Fibroblast of skin of back (primary cell): ENCODE results near the gene EDC3.
A peak's percentile ranks its signal among the peaks of the same experiment; 100 is the strongest.
"Not testable (repeated sequence)": the region's sequence is repeated elsewhere in the genome, so short reads cannot be mapped to it uniquely, and the experiment has no call there.

Source experiments
- DNase-seq: peaks from one replicate; pipeline ENCODE4 v3.0.0-alpha.2; 2013

Gene EDC3

DNA sequence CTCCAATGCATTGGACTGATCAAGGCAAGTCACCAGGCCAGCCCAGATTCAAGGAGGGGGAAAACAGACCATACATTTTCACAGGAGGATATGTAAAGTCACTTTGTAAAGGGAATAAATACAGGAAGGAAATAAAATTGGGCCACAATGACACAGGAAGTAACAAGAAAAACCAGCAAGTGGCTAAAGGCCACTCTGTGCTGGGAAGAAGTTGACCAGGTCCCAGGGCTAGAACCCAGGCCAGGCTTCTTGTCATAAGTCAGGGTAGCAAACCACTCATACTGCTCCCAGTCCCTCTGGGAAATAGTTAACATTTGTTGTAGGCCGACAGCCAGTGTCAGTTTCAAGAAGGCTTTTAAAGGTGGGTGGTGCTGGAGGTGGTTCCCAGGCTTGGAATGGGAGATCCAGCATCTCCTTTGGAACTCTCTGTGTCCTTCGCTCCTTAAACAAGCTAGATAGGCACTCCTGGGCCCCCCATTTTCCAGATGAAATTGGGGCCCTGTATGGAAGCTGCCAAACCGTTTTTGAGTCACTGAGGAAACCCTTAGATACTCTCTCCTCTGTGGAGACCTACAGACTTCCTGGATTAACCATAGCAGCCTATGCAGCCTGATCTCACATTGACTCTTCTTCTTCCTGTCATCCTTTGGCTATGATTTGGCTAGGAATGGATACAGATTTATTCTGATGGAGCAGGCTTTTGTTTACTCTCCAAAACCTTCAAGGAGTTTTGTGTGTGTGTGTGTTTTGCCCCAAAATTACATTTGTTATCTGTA is 14.7 kb upstream of the EDC3 start:
- no peak for DNase-seq

DNA sequence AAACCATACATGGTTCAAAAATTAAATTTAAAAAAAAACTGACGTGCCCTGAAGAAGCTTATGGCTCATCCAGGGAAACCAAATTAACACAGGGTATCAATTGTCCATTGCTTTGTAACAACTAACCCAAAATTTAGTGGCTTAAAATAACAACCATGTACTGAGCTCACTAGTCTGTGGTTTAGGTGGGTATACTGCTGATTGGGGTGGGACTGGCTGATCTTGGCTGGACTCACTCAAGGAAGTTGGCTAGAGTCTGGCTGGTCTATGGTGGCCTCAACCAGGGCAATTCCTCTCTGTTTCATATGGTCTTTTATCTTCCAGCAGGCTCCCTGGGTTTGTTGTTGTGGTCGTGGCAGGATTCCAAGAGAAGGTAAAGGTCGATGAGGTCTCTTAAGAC is 14.1 kb upstream of the EDC3 start:
- DNase-seq: no peak

DNA sequence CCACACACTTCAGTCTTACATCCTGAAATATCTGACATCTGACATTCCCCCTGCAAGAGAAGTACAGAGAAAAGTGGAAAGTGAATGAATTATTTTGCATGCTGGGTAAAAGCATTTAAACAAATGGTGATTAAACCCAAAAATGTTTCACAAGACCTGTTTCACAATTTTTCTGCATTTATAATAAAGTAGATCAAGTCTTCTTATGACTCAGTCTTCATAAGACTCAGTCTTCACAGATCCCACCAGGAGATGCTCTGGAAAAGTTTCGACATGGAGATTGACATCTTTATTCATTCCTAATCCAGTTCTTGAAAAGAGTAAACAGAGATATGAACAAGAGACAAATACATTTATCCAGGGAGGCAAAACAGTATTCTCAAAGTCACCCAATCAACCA is 13.2 kb upstream of the EDC3 start:
- DNase-seq: no peak

DNA sequence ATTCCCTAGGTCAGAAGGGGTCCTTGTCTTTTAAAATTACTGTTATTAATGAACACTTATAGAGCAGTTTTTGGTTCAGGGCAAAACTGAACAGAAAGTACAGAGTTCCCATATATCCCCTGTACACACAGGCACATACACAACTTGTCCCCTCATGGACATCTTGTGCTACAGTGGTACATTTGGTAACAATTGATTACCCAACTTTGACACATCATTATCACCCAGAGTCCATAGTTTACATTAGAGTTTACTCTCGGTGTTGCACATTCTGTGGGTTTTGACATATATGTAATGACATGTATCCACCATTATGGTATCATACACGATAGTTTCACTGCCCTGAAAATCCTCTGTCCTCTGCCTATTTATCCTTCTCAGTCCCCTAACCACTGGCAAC is 984 bp upstream of the EDC3 start:
- no peak for DNase-seq

DNA sequence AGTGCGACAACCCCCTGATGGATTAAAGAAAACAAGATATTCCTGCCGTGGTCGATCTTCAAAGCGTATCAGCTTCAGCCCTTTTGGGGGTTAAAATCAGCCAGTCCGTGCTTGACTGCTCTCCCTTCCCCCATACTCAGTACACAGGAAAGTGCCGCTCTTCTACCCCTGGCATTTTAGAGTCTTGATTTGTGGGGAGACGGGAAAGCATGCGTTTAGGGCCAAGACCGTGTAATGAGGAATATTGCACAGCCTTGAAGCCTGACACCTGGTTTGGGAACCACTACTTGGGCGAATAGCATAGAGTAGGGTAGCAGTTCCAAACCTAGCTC is 540 bp upstream of the EDC3 start:
- no peak for DNase-seq

DNA sequence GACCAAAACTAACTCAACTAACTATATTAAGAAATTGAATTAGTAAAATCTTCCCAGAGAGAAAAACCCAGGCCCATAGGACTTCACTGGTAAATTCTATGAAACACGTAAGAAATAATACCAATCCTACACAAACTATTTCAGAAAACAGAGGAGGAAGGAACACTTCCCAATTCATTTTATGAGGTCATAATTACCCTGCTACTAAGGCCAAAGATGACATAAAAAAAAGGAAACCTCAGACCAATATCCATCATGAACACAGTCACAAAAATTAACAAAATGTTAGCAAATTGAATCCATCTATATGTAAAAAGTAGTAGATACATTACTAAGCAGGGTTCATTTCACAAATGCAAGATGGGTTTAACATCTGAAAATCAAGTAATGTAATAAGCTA is 3.5 kb downstream of the EDC3 start:
- no peak for DNase-seq

DNA sequence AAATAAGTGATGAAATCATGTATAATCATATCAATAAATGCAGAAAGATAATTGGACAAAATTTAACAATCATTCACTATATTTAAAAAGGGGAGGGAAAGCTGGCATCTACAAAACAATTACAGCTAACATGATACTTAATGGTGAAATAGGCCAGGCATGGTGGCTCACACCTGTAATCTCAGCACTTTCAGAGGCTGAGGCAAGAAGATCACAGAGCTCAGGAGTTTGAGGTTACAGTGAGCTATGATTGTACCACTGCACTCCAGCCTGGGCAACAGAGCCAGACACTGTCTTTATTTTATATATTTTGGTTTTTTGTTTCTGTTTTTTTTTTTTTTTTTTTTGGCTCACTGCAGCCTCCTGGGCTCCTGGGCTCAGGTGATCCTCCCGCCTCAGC is 12.1 kb downstream of the EDC3 start:
- DNase-seq: no peak

DNA sequence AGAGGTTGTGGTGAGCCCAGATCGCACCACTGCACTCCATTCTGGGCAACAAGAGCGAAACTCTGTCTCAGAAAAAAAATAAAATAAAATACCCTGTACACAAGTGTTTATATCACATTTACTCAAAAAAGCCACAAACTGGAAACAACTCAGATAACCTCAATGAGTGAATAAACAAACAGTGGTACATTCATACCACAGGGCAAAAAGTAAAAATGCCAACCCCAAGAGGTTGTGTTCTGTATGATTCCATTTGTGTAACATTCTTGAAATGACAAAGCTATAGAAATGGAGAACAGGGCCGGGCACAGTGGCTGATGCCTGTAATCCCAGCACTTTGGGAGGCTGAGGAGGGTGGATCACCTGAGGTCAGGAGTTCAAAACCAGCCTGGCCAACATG is 12.9 kb downstream of the EDC3 start:
- no peak for DNase-seq

DNA sequence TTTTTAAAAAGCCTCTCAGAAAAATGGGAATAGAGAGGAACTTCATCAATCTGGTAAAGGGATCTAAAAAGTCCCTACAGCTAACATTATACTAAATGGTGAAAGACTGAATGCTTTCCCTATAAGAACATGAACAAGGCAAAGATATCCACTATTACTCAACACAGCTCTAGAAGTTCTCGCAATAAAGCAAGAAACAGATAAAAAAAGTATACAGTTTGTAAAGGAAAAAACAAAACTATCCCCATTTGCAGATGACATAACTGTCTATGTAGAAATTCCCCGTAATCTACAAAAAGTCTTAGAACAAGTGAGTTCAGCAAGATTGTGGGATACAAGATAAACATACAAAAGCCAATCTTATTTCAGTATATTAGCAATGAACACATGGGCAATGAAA is 15.4 kb downstream of the EDC3 start:
- no peak for DNase-seq

DNA sequence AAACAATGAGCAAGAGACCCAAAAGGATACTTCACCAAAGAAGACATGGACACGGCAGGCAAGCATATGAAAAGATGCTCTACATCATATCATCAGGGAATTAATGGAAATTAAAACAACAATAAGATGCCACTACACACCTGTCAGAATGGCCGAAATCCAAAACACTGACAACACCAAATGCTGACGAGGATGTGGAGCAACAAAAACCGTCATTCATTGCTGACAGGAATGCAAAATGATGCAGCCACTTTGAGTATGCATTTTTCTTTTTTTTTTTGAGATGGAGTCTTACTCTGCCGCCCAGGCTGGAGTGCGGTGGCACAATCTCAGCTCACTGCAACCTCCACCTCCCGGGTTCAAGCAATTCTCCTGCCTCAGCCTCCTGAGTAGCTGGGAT is 19.0 kb downstream of the EDC3 start:
- no peak for DNase-seq

DNA sequence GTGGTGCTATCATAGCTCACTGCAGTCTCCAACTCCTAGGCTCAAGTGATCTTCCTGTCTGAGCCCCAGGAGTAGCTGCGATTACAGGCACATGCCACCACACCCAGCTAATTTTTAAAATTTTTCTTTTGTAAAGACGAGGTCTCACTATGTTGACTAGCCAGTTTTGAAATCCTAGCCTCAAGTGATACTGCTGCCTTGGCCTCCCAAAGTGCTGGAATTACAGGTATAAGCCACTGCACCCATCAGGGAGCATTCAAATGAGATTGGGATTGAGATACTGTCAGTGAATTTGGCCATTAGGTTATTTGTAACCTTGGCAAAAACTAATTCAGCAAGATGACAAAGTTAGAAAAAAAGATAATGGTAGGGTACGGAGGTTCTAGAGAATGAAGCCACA is 21.7 kb downstream of the EDC3 start:
- DNase-seq: no peak

DNA sequence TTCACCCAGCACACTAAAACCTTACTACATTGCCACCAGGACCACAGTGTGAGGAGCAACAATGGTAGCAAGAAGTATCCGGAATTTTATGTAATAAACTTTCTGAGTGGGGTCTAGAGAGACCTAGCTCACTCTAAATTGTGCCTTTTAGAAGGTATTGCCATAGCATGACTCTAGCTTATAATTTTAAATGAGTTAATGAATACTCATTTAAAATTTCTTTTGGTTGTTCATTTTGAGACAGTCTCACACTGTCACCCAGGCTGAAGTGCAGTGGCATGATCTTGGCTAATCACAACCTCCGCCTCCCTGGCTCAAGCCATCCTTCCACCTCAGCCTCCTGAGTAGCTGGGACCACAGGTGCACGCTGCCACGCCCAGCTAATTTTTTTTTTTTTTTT is 26.2 kb downstream of the EDC3 start:
- no peak for DNase-seq

DNA sequence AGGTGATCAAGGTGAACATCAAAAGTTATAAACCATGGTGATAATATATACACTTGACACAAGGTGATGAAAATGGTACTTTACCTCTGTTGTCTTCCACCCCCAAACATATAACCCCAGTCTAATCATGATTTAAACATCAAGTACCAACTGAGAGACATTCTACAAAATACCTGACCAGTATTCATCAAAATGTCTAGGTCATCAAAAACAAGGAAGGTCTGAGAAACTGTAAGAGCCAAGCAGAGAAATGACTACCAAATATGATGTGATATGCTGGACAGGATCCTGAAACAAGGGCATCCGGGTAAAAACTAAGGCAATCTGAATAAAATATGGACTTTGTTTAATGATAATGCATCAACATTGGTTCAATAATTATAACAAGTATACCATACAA is 27.8 kb downstream of the EDC3 start:
- DNase-seq: no peak

DNA sequence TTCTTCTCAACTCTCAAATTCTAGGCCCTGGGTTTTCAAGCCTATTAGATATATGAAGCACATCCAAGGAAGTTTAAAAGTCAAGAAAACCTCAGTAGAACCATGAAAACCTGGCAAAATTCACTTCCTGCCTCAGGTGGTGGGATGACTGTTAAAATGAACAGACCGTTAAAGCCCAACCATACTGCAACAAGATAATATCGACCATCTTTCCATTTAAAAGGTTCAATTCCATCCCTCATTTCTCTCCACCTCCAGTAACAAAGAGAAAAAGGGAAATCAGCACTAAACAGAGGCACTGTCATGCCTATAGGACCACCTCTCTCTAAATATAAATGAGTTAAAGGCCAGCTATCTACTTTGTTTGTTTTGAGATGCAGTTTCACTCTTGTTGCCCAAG is 31.2 kb downstream of the EDC3 start:
- DNase-seq: no peak

DNA sequence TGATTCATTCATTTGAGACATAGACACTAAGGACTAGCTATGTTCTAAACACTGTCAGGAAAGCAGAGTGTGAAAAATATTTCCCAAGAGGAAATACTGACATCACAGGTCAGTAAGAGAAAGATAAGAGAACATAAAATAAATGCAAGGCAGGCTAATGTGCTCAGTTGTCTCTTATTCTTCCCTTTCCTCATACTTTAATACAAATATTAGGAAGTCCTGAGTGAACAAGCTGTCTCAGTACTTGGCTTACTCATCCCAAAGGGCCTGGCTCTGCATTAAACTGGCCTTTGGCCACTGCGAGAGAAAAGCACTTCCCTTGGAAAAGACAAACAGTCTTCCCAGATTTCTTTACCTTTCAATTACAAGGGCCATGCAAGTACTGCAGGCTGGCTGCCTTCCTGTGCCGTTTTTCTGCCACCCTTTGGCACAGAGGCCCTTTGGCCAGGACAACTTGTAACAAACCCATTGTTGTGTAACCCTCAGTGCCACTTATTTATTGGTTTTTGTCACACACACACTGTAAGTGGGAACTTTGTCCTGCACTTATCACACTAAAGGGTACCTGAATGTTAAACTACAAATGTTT is 31.7 kb downstream of the EDC3 start:
- DNase-seq: peak; percentile 17

DNA sequence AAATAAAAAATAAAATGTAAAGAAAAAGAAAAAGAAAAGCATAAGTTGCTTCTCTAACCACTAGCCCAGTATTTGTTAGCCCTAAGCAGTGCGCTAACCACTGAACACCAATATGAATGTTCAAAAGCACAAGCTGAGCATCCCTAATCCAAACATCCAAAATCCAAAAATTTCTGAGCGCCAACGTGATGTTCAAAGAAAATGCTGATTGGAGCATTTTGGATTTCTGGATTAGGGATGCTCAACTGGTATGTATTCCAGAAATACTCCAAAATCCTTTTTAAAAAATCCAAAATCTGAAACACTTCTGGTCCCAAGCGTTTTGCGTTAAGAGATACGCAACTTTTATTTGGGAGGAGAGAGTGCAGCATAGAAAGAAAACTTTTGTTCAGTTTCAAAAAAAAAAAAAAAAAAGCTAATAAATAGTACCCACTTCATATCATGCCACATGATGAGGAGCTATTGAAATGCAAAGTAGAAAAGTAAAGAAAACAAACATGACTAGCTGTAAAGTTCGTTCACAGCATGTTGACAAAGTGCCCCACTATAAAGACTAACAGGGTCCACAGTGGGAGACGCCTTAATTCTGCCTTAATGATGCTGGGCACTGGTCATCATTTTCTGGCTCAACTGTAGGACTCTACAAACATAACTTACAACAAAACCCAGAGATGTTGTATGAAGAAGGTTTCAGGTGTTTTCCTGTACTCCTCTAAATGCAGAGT is 32.4 kb downstream of the EDC3 start:
- no peak for DNase-seq

DNA sequence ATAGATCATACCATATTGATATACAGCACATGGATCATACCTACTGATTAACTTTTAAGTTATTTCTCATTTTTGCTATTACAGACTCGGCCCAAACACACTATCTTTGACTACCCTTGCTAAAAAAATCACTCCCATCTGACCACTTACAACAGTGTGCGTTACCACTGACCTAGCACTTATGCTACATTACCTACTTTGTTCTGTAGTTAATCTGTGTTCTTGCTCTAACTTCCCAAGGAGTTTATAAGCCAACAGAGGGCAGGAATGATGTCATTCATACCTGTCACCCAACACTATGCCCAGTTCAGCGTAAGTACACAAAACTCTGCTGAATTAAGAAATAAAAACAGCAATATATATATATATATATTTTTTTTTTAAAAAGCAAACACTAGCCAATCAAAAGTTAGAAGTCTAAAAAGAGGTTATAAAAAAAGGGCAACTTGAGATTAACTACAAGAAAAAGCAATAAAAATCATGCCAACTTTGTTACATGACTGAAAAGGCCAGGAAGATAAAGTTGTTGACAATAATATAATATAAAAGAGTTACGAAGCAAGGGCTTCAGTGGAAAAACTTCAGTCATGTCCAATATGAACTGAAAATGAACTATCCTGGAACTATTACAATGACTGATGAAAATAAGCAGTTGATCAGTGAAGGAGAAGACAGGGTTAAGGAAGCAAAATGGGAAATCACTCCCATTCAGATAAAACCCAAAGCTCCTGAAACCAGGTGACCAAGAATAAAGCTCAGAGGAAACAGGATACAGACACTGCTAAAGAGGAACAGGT is 33.6 kb downstream of the EDC3 start:
- DNase-seq: no peak

DNA sequence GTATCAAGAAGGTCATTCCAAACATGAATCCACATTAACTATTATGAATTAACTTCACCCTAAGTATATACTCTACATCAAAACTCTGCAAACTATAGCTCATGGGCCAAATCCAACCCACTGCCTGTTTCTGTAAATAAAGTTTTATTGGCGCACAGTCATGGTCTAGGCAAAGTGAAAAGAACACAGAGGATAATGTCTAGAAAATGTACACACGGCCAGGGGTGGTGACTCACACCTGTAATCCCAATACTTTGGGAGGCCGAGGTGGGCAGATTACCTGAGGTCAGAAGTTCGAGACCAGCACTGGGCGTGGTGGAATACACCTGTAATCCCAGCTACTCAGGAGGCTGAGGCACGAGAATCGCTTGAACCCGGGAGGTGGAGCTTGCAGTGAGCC is 34.5 kb downstream of the EDC3 start:
- DNase-seq: not testable (repeated sequence)

DNA sequence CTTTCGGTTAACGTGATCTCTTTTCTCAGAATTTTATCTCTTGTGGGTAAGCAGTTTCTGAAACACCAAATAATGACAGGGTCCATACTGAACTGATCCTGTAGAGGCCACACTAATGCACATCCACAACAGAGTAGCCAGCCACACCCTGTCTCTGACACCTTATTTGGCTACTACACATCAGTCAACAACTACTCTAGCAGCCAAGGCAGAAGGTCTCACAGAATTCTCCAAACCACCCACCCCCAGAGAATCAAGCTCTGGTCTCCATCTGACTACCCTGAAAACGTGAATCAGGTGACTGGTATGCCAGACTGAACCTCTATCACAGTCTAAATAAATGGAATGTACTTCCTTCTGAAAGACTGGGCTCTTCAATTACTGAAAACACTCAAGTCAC is 38.0 kb downstream of the EDC3 start:
- peak; percentile 73 for DNase-seq

DNA sequence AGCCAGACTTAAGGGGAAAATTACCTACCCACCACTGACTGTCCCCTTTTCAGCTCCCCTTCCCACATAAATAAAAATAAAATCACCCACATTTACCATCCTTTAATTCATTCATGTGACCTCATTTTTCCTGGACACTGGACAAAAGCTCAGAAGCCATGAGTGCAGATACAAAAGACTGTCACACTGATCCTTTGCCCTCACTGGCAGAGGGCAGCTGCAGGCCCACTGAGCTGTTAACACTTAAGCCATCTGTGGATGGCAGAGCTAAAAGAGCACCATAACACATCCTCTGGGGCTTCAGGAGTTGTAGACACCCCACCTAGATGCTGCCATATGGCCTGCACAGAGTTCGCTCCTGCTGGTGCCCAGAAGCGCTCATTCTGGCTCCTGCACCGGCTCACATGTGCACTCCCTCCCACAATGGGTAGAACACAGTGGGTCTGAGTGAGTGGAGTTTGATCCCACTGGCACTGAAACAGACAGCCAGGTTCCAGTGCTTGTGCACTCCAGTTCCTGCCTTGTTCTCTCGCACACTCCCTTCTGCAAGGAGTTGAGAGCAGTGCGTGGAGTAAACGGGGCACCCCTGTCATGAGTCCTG is 38.8 kb downstream of the EDC3 start:
- no peak for DNase-seq

DNA sequence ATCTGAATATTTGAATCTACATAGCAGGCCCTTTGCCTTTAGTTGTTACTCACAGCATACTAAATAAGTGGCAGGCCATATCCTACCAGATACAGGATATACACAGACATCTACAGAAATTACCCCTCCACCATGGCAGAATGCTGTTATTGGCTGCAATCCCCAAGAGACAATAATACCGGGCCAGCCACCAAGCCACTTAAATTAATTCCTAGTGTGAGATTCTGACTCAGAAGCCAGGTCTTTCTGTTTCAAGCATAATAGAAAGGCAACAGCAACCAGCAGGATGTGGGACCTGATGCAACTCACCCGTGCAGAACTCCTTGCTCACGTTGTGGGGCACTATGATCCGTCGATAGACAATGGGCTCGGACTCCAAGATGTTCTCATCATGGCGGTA is 40.4 kb downstream of the EDC3 start:
- peak; percentile 47 for DNase-seq

DNA sequence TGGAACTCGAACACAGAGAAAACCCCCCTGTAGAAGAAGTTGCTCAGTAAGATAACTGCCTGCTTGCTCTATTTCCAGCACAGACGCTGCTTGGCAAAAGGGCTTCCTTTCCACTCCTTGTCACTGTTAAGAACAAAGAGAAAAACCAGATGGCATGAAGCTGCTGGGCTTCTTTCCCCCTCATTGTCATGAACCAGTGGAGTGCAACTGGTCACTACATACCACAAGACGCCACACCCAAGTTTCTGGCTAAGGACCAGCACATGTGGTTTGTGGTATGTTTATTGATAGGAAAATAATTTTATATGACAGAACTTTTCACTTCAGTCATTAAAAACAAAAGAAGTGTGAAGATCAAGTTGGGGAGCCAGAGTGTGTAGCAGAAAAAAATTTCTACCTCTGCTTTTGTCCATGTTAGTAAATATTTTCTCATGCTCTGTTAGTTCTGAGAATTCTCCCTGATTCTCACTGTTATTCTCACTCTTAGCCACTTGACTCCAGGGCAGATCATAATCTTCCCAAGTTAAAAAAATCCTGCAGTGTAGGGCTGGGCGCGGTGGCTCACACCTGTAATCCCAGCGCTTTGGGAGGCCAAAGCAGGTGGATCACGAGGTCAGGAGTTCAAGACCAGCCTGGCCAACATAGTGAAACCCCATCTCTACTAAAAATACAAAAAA is 42.3 kb downstream of the EDC3 start:
- peak; percentile 84 for DNase-seq
